HG03442 (cell line): ENCODE data around the gene DNAH8.

Source experiments
- ATAC-seq: cut with Tn5 transposase; IDR thresholded peaks from one replicate; pipeline ENCODE4 v1.9.1; 2021; ENCODE audit warnings: mild to moderate bottlenecking, moderate library complexity; ENCODE audit not compliant: unreplicated experiment

DNAH8 gene

DNA sequence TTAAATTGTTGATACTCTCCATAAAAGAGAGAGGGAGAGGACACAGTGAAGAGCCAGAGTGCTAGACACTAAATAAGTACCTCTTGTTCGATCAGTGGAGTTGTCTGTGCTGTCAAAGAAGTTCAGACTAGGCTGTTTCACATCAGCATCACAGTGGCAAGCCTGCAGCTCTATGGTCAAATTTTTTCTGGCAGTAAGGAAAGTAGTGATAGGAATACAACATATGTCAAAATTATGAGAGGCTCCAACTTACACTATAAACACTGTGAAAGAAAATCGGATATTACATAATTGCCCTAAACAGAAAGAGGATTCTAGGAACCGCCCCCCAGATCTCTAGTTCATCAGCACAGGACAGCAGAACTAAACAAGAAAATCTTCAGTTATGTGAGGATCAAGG, 23.1 kb downstream of the DNAH8 start:
- no peak for ATAC-seq

DNA sequence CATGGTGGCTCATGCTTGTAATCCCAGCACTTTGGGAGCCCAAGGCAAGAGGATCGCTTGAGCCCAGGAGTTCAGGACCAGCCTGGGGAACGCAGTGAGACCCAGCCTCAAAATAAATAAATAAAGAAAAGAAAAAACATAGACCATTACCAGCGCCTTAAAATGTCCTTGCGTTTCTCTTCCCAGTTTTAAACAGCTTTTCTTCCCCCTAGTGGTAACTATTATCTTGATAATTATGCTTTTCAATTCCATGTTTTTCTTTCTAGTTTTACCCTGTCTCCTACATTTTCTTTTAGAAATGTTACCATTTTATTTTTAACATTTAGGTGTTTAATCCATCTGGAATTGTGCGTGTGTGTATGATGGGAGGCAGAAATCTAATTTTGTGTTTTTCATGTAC, 24.4 kb downstream of the DNAH8 start:
- ATAC-seq, result no peak

DNA sequence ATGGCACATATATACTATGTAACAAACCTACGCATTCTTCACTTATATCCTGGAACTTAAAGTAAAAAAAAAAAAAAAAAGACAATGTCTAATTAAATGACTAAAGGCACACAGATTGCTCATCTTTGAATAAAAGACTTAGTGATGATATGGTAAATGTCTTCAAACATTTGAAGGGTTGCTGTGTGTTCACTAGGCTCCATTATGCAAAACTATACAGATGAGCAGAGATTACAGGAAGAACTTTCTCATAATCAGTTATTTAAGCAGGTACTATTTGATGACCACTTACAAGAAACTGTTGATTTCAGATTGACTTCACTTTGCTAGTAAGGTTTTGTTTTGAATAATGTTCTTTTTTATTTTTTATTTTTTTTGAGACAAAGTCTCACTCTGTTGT, 34.4 kb downstream of the DNAH8 start:
- ATAC-seq, result no peak

DNA sequence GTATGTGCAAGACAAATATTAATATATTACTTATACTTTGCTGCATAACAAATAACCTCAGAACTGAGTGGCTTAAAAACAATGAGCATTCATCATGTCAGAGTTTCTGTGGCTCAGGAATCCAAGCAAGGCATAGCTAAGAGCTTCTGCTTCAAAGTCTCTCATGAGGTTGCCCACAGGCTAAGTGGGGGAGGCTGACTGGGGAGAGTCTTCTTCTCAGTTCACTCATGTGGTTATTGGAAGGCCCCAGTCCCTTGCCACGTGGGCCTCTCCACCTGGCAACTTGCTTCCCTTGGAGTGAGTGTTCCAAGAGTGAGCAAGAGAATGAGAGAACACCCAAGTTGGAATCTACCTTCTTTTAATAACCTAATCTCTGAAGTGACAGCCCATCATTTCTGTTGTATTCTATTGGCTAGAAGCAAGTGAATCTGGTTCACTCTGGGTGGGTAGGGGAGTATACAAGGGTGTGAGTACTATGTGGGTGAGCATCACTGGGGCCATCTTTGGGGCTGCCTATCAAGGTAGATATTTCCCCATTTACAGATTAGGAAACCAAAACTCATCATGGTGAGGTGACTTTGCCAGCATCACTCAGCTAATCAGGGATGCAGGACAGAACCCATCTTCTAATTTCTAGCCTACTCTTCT, 36.0 kb downstream of the DNAH8 start:
- no peak for ATAC-seq

DNA sequence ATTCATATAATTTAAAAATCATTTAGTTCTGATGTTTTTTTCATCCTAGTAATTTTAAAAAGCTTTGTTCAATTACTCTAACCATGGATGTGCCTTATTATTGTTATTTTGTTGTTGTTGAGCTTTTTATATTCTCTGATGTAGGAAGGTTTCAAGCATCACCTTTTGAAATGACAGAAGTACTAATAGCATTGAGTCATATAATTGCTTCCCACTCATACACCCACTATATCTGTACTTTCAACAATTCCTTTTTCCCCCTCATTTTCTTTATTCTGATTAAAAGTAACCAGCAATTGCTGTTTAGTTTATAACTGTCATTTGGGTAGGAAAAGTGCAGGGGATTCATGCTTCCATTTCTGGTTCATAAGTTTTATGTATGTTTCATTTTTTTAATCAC, 38.6 kb downstream of the DNAH8 start:
- ATAC-seq, result no peak

DNA sequence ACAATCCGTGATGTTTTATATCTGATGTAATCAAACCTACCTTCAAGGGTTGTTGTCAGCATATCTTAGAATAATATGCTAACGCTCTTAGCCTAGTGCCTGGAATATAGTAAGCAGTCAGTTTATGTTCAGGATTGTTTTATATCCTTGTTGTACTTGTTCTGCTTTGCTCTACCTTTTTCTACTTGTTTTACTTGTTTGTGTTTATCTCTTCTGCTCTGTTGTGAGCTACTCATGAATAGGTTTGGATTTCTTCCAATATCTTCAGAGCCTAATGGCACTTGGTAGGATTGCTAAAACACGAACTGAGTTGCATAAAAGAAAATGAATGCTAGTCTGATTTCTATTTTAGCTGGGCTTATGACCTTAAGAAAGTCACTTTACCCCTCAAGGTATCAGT, 40.1 kb downstream of the DNAH8 start:
- ATAC-seq, result no peak

DNA sequence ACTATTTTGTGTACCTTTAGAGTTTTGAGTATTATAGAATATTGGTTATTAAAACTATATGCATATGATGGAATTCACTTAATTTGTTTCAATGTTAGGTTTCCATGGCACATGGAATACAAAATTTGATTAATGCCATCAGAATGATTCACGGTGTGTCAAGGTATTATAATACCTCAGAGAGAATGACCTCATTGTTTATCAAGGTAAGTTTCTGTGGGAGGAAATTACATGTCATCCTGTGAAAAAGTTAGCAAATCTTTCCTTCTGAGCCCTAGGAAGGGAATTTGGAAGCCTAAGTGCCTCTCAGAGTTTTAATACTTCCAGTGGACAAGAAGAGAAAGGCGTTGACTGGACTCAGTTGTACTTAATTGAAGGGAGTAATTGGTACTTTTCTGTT, 40.8 kb downstream of the DNAH8 start:
- ATAC-seq, result no peak

DNA sequence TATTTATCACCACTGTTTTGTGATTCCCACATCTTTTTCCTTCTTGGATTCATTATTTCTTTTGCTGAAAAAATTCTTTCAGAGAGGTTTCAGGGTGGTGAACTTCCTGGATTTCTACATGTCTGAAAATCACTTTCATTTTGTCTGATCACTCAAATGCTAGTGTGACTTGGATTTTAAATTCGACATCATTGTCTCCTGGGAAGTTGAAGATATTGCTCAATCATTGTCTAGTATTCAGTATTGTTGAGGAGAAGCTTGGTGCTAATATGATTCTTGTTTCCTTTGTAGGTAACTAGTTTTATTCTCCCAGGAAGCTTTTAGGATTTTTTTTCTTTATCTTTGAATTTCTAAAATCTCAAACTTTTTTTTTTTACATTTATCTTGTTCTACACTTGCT, 45.0 kb downstream of the DNAH8 start:
- ATAC-seq, result no peak

DNA sequence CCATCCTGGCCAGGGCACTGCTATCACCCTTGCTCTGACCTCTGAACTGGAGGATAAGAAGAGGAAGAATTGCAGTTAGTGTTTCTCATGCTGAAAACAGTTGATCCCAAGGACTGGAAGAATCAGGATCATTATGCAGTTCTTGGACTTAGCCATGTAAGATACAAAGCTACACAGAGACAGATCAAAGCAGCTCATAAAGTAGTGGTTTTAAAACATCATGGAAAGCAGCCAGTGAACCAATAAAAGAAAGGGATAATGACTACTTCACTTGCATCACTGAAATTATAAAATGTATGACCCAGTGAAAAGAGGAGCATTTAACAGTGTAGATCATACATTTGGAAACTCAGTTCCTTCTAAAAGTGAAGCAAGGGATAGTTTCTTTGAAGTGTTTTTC, 47.7 kb downstream of the DNAH8 start:
- ATAC-seq, result no peak

DNA sequence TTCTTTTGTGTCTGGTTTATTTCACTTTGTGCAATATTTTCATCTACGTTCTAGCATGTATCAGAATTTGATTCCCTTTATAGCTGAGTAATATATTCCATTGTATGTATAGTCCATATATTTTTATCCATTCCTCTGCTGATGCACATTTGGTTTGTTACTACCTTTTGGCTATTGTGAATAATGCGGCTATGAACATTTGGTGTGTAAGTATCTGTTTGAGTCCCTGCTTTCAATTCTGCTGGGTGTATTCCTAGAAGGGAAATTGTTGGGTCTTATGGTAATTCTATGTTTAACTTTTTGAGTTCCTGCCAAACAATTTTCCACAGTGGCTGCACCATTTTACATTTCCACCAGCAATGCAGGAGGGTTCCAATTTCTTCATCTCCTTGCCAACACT, 52.4 kb downstream of the DNAH8 start:
- no peak for ATAC-seq

DNA sequence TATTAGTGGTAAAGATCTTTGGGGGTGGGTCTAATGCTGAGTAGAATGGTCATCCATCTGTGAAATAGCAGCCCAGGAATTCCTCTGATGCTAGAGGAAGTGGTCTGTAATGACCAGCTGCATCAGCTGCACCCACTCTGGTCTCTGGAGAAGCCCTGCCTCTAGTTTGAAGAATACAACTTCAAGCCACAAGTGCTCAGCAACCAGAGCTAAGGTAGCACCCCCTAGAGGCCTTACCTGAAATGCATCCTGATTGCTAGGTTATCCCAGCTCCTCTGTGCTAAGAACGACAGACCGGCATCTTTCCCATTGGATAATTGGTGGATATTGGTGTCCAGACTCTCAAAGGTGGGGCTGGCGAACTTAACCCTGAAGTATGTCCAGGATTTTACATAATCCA, 58.2 kb downstream of the DNAH8 start:
- no peak for ATAC-seq

DNA sequence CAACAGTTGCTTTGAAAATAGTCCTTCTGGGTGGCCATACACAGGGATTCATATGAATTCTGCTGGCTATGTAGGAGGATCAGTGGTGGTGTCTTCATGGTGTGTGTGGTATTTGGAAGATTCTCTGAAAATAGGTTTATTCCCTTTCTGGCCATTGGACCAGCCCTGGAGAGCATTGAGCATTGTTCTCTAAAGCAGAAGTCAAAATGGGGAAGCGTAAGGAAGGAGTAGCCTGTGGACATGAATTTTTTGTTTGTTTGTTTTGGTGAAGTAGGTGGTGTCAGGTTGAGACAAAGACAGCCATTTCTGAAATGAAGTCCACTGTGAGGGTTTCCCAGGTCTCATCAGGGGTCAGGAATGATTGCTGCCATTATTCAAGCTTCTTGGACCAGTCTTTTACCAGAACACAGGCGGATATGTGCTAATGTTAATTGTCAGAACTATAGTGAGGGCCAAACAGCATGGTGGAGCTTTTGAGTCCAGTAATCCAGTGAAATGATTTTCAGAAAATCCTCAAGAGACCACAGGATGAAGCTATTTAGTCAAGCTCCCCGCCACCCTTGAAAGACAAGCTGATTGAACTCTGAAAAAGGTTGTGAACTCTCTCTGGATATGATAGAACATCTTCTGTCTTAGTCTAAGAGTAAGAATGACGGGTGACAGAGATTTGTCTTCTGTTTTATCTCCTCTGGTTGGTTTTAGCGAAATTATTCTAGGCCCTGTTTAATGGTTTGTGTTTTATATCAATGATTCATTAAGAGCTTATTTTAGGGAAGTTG, 60.0 kb downstream of the DNAH8 start:
- ATAC-seq, result no peak

DNA sequence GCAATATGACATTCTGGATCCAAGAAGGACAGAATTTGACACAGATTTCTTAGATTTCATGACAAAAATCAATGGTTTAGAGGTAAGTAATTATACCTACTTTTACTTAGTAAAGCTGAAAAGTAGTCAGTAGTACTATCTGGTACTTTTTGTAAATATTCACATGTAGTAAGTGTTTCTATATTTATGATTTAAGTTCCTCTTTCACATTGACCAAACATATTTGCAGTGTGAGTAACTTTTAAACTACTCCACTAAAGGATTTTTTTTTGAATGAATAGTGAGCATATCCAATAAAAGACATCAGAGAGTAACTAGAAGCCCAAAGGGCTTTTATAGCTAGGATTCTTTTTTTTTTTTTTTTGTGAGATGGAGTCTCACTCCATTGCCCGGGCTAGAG, 60.8 kb downstream of the DNAH8 start:
- ATAC-seq, result no peak

DNA sequence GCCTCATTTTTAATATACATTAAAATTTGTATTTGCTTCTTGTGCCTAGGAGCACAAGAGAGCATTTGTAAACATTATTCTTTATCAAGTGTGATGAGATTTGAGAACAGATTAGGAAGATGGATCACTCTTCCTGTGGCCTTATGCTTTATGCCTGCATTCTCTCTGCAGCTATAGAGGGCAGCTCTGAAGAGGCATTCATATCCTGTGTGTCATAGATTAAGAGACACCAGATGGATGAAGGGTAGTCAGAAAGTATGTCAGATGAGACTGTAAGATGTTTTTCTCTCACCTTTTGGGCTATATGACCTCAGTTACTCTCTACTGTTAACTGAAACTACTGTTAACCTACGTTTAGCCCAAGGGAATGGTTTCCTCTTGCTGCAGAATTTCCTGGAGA, 61.4 kb downstream of the DNAH8 start:
- ATAC-seq, result no peak

DNA sequence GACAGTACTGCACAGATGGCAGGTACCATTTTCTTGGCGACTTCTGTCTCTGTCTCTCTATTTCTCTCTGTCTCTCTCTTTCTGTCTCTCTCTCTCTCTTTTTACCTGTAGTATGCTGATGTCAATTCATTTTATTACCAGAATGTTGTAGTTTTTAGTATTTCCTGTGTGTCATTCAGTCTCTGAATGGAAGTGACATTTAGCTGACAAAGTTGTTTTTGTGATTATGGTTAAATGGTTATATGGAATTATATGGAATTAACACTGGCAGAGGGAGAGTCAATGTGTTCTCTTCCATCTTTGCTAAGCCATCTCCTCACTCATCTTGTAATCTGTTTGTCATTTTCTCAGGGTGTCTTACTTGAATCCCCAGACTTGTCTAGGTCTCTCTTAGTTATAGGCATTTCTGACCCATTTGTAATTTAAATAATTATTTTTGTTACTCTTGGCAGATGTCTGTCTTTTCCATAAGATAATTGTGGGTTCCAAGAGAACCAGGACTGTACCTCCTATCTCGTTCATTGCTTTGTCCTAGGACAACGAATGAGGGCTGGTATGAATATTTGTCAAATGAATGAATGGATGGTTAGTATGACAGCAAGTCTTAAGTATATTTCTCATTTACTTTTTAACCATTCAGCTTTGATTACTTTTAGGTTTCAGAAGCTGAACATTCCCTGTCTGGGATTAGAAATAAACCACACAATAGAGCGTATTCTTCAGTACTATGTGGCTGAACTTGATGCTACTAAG, 64.4 kb downstream of the DNAH8 start:
- ATAC-seq, result no peak

DNA sequence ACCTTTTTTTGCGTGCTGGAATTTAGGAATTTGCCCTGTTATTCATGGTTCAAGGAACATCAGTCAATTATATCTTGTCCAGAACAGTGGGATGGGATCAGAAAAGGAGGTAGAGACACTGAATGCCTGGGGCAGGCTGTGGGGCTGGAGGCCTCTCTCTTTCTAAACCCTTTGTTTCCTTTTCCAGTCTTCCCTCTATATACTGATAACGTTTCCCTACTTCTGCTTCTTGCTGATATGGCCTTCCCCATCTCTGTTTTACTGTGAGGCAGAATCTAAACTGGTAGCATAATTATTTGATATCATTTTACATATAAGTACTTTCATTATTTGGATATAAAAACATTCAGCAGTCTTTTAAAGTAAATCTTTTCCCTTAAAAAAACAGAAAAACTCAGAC, 67.5 kb downstream of the DNAH8 start:
- ATAC-seq, result no peak

DNA sequence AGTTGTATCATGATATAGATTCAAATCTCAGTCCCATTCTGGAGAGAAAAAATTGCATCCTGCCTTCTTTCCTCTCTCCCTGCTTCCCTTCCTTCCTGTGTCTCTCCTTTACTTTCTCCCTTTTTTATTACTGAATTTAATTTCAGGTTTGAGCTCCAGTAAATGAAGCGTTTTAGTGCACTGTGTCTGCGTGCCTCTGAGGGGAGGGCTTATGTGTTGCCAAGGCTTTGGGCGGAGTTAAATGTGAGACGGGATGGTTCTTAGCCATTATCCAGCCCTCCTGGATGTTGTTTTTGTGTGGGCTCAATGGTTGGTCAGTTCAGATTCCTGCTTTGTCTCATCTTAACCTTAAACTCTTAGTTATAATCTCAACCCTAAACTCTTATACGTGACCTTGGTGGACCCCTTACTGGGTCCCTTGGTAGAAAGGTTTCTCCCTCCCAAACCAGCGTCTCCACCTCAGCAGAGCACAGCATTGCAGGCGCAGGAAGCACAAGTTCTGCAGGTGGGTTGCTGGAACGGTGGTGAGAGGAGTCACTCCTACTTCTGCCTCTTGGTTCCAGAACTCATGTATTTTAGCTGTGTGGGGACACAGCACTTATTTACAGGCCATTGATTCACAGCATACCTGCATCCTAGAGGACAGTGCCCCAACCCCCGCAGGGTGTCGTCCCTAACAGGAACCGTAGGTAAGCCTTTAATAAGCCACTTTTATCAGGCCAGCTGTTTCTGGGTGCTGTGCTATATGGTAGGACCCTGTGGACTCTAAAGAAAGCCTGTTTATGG, 68.5 kb downstream of the DNAH8 start:
- no peak for ATAC-seq

DNA sequence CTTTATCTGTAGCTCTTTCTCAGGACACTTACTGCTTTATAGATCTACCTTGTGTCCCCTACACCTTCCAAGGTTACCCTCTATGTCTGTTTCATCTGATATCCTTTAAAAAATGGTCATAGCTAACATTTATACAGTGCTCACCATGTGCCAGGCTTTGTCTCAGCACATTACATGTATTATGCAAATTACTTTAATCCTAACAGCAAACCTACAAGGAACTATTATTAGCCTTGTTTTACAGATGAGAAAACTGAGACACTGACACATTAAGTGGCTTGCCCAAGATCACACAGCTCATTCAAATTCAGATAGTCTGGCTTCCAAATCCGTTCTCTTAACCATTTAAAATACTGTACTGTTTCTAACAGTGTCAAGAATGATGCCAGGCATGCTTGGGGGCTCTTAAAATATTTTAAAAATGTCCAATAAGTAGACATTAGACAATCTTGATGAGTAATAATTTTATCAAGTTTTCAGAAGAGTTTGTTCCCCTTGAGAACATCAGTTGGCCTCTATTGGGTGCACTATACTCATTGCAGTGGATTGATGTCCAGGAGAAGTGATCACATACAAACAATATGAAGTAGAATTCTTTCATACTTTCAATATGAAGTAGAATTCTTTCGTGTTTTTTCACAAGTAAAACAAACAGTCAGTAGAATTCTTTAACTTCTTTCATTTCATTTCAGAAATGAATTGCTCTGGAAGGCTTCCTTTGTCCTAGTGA, 69.6 kb downstream of the DNAH8 start:
- no peak for ATAC-seq

DNA sequence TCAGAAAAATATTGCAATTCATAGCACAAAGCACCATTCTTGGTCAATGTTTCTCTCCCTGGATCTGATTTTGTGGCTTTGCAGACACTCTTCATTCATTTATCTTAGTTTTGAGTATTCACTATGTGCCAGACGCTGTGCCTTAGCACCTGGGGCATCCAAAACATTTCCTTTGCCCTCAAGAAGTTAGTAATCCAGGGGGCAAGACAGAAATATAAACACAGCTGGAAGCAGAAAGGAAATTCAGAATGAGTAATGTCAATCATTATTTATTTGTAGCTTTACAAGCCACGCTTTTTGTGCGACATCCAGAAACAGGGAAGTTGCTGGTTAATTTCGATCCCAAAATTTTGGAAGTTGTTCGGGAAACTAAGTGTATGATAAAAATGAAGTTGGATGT, 71.4 kb downstream of the DNAH8 start:
- ATAC-seq, result no peak

DNA sequence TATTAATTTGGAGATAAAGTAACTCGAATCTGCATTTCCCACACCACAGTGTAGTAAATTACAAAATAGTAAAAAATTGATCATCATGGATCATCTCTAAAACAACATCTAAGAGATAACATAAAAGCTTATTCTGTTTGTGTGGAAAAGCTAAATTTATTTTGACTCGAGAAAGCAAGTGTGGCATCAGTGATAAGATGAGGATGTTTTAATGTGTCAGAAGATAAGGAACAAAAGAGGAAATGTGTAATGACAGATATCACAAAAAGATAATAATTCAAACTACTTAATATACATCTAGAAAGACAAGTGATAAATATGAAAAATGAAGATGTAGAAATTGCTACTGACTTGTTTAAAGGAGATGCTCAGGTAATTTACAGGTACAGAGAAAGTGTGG, 74.1 kb downstream of the DNAH8 start:
- no peak for ATAC-seq

DNA sequence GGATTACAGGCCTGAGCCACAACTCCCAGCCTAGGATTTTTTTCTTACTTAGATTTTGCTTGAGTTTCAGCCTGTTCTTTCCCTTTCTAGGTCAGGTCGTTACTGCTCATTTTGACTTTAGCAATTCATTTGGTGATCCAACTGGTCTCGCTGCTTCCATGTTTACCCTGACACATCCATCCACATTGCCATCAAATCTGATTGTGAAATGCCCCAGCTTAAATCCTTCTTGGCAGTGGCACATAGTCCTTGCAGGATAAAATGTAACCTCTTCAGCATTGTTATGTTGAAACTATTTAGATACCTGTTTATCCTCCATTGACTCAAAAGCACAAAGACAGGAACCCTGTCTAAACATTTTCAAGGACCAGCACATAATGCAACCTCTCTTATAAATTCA, 77.2 kb downstream of the DNAH8 start:
- ATAC-seq, result no peak
